Measurements from ENCODE around the gene CCNY. TPM values are rescaled to one million over a fixed set of nuclear protein-coding genes. Genes with fewer than 3 reads are reported as not detected.

CCNY gene
- total RNA-seq, 1 experiment from 2014 or later: 59.1 TPM

GRCh38 chr10:35580423-35580770 lies 244.1 kb downstream of the CCNY start:
- Mint-ChIP-seq H3K9me3 (ENCODE audit: low read depth, unreplicated experiment) (no peaks in the 10 kb centered on the region), H3K27ac (ENCODE audit: unreplicated experiment) (no peak overlapping the region), H3K27me3 (ENCODE audit: unreplicated experiment) (peaks cover 10% of the 10 kb centered on the region), H3K36me3 (ENCODE audit: insufficient read depth, unreplicated experiment) (peaks cover 3% of the 10 kb centered on the region), H3K4me1 (ENCODE audit: low read depth, unreplicated experiment) (no peaks in the 10 kb centered on the region), H3K4me3 (ENCODE audit: low read depth, unreplicated experiment) (no peak overlapping the region)
- CTCF ChIA-PET: no interaction called here
- DNase-seq: no peak
- no TSS peak for BruUV-seq (replicated peaks)
- intact Hi-C loops (cut with micrococcal nuclease; ENCODE audit: unreplicated experiment): no loop called here
- TF ChIP-seq, protein P1, sequence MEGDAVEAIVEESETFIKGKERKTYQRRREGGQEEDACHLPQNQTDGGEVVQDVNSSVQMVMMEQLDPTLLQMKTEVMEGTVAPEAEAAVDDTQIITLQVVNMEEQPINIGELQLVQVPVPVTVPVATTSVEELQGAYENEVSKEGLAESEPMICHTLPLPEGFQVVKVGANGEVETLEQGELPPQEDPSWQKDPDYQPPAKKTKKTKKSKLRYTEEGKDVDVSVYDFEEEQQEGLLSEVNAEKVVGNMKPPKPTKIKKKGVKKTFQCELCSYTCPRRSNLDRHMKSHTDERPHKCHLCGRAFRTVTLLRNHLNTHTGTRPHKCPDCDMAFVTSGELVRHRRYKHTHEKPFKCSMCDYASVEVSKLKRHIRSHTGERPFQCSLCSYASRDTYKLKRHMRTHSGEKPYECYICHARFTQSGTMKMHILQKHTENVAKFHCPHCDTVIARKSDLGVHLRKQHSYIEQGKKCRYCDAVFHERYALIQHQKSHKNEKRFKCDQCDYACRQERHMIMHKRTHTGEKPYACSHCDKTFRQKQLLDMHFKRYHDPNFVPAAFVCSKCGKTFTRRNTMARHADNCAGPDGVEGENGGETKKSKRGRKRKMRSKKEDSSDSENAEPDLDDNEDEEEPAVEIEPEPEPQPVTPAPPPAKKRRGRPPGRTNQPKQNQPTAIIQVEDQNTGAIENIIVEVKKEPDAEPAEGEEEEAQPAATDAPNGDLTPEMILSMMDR (IDR thresholded peaks at IDR 0.05; ENCODE audit: unreplicated experiment): no peak

DNA sequence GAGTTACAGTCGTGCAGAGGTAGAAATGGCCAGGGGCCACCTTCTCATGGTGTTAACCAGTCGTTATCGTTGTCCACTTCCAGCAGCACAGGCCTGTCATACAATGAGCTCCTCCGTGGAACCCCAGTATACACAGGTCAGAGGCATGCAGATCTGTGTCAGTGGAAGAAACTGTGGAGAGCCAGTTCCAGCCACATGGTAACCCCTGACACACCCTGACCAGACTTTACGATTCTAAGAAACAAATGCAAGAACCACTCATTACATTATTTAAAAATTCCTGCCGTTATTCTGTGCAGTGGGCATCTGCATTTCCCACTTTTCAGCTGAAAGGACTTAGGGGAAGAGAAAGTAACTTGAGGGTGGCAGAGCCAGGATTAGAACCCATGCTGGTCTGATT lies 245.3 kb downstream of the CCNY start:
- BruUV-seq (replicated peaks): no TSS peak
- Mint-ChIP-seq H3K27me3 (ENCODE audit: unreplicated experiment) (peaks cover 22% of the 10 kb centered on the region), H3K36me3 (ENCODE audit: insufficient read depth, unreplicated experiment) (peaks cover 3% of the 10 kb centered on the region), H3K4me1 (ENCODE audit: low read depth, unreplicated experiment) (no peaks in the 10 kb centered on the region), H3K9me3 (ENCODE audit: low read depth, unreplicated experiment) (no peaks in the 10 kb centered on the region), H3K27ac (ENCODE audit: unreplicated experiment) (no peak overlapping the region), H3K4me3 (ENCODE audit: low read depth, unreplicated experiment) (no peak overlapping the region)
- CTCF ChIA-PET: no interaction called here
- no peak for DNase-seq
- TF ChIP-seq, protein P1 (IDR thresholded peaks at IDR 0.05; ENCODE audit: unreplicated experiment): no peak
- intact Hi-C loops (cut with micrococcal nuclease; ENCODE audit: unreplicated experiment): no loop called here

GRCh38 chr10:35584946-35585345 lies 248.6 kb downstream of the CCNY start:
- peaks cover 34% of the 10 kb centered on the region for H3K27me3 Mint-ChIP-seq (ENCODE audit: unreplicated experiment)
- H3K9me3 Mint-ChIP-seq (ENCODE audit: low read depth, unreplicated experiment): no peaks in the 10 kb centered on the region
- TF ChIP-seq, protein P1 (IDR thresholded peaks at IDR 0.05; ENCODE audit: unreplicated experiment): no peak
- intact Hi-C loops (cut with micrococcal nuclease; ENCODE audit: unreplicated experiment): no loop called here
- BruUV-seq (replicated peaks): no TSS peak
- CTCF ChIA-PET: no interaction called here
- H3K36me3 Mint-ChIP-seq (ENCODE audit: insufficient read depth, unreplicated experiment): peaks cover 3% of the 10 kb centered on the region
- H3K4me3 Mint-ChIP-seq (ENCODE audit: low read depth, unreplicated experiment): no peak overlapping the region
- no peak overlapping the region for H3K27ac Mint-ChIP-seq (ENCODE audit: unreplicated experiment)
- H3K4me1 Mint-ChIP-seq (ENCODE audit: low read depth, unreplicated experiment): no peaks in the 10 kb centered on the region
- no peak for DNase-seq

GRCh38 chr10:35585356-35585755 lies 249.0 kb downstream of the CCNY start:
- no peaks in the 10 kb centered on the region for H3K4me1 Mint-ChIP-seq (ENCODE audit: low read depth, unreplicated experiment)
- peaks cover 34% of the 10 kb centered on the region for H3K27me3 Mint-ChIP-seq (ENCODE audit: unreplicated experiment)
- H3K36me3 Mint-ChIP-seq (ENCODE audit: insufficient read depth, unreplicated experiment): peaks cover 3% of the 10 kb centered on the region
- TF ChIP-seq, protein P1 (IDR thresholded peaks at IDR 0.05; ENCODE audit: unreplicated experiment): no peak
- intact Hi-C loops (cut with micrococcal nuclease; ENCODE audit: unreplicated experiment): no loop called here
- H3K4me3 Mint-ChIP-seq (ENCODE audit: low read depth, unreplicated experiment): no peak overlapping the region
- no peak for DNase-seq
- no TSS peak for BruUV-seq (replicated peaks)
- CTCF ChIA-PET: no interaction called here
- no peaks in the 10 kb centered on the region for H3K9me3 Mint-ChIP-seq (ENCODE audit: low read depth, unreplicated experiment)
- no peak overlapping the region for H3K27ac Mint-ChIP-seq (ENCODE audit: unreplicated experiment)

All from Calu3 (cell line).